ENCODE measurements around the gene SMPD4.
"Not testable (repeated sequence)": the region's sequence is repeated elsewhere in the genome, so short reads cannot be mapped to it uniquely, and the experiment has no call there.

Gene SMPD4

GRCh38 chr2:130152816-130153595, 28.4 kb downstream of the SMPD4 start:
- no peak for TF ChIP-seq CTCF (IDR thresholded peaks at IDR 0.05; ENCODE audit: low read depth, low read length, missing control alignments)
- DNase-seq (ENCODE audit: extremely low read depth, low read depth), result no peak

GRCh38 chr2:130152136-130152815, 29.1 kb downstream of the SMPD4 start:
- DNase-seq (ENCODE audit: extremely low read depth, low read depth); H3K4me3 ChIP-seq (replicated peaks; ENCODE audit: low read depth, low read length): not testable (repeated sequence)

More at GRCh38 chr2:130152816-130153595, 28.4 kb downstream of the SMPD4 start:
- no peak overlapping the region for H3K4me3 ChIP-seq (replicated peaks; ENCODE audit: low read depth, low read length)

DNA sequence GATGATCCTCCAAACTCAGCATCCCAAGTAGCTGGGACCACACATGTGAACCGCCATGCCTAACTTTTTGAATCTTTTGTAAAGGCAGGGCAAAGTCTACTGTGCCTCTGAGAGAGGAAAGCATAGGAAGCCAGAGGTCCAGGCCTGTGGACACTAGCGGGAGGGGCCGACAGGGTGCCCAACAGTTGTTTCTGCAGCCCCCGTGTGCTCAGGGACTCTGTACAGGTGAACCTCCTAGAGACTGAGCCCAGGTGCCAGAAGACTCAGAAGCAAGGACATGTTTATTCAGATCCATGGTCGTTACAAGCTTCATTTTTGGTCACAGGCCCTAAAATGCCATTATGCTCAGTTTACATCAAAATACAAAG, 30.3 kb downstream of the SMPD4 start:
- H3K4me3 ChIP-seq (replicated peaks; ENCODE audit: low read depth, low read length); DNase-seq (ENCODE audit: extremely low read depth, low read depth): not testable (repeated sequence)

GRCh38 chr2:130150181-130151144, 30.9 kb downstream of the SMPD4 start:
- DNase-seq (ENCODE audit: extremely low read depth, low read depth), result no peak
- TF ChIP-seq CTCF (IDR thresholded peaks at IDR 0.05; ENCODE audit: low read depth, low read length, missing control alignments), result no peak
- no peak overlapping the region for H3K4me3 ChIP-seq (replicated peaks; ENCODE audit: low read depth, low read length)

DNA sequence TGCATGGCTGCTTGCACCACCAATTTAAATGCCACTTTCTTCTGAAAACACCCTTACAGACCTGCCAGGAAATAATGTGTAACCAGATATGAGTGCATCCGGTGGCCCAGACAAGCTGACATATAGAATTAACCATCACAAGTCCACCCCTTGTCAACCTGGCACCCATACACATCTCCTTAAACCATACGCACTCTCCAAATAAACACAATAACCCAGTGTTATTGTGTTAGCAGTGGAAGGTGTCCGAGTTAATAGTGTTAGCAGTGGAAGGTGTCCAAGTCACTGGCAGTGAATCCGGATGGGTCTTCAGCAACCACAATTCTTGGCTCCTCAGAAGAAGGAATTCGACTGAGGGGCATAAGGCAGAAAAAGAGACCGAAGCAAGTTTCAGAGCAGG, 32.9 kb downstream of the SMPD4 start:
- not testable (repeated sequence) for H3K4me3 ChIP-seq (replicated peaks; ENCODE audit: low read depth, low read length); DNase-seq (ENCODE audit: extremely low read depth, low read depth)

GRCh38 chr2:130145006-130145414, 36.4 kb downstream of the SMPD4 start, which contains the start of gene CCDC74B:
CCDC74B (minus strand) TSS chr2:130145112; CDS start chr2:130144996, 116 bp downstream.
- not testable (repeated sequence) for DNase-seq (ENCODE audit: extremely low read depth, low read depth)
- H3K4me3 ChIP-seq (replicated peaks; ENCODE audit: low read depth, low read length), result peak within 1 kb of the TSS; percentile 32

DNA sequence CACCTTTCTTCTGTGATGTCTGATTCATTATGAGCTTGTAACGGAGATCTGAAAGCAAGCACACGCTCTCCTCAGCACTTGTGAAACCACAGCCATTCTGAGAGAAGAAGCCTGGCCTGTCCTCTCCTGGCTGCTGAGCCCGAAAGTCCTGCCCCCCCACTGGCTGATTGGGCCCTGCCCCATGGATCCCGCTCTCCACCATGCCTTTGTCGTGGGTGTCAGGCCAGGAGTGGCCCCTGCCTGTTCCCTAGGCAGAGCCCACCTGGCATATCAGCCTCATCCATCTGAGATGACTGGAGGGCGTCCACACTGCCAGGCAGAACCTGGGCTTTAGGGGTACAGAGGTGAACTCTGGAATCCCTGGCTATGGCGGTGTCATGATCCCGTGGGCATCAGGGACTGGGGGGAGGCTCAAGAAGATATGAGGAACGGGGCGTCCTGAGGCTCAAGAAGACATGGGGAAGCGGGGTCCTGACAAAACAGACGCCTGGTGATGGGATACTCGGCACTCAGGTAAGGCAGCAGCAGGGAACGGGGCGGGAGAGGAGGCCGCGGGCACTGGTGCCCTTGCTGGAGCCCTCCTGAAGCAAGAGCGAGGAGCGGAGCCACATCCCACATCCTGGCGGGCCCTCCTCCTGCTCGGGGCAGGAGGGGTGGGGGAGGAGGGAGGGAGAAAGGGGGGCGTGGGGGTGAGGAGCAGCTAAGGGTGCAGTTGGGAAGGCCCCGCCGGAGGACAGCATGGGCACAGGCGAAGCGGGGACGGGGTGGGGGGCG, 37.9 kb downstream of the SMPD4 start:
- not testable (repeated sequence) for DNase-seq (ENCODE audit: extremely low read depth, low read depth); H3K4me3 ChIP-seq (replicated peaks; ENCODE audit: low read depth, low read length)

GRCh38 chr2:130142396-130143265, 38.8 kb downstream of the SMPD4 start:
- H3K4me3 ChIP-seq (replicated peaks; ENCODE audit: low read depth, low read length); DNase-seq (ENCODE audit: extremely low read depth, low read depth): not testable (repeated sequence)

DNA sequence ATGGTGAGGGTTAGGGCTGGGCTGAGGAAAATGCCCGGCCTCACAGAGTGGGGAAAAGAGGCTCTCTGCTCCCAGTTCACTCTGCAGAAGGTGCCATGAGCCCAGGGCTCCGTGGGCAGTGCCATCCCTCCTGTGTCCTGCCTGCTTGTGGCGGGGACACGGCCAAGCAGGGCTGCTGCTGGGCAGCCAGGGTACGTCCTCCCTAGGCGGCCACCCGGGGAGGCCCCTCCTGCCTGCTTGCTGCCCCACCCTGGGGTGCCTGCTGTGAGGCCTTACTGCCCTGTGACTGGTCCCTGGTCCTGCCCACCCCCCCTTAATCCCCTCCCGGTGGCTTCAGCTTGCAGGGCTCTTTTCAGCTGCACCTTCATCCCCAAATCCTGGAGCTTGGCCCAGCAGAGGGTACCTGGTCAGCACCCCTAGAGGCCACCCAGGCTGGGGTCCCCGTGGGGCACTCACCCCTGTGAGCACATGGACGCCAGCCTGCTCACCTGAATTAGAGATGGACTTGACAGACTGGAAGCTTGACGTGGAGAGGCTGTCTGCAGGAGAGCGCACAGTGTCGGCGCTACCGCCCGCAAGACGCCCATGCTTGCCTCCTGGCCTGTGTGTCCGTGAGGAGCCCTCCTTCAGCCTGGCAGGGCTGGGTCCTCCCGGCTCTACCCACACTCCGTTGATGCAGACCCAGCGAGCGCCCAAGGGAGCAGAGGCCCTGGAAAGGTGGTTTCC, 39.6 kb downstream of the SMPD4 start:
- DNase-seq (ENCODE audit: extremely low read depth, low read depth); H3K4me3 ChIP-seq (replicated peaks; ENCODE audit: low read depth, low read length): not testable (repeated sequence)

- DNase-seq (ENCODE audit: extremely low read depth, low read depth), result not testable (repeated sequence)
These were observed 40.4 kb downstream of the SMPD4 start for GRCh38 chr2:130141002-130141401.

GRCh38 chr2:130140516-130140915, 40.9 kb downstream of the SMPD4 start:
- H3K4me3 ChIP-seq (replicated peaks; ENCODE audit: low read depth, low read length); DNase-seq (ENCODE audit: extremely low read depth, low read depth): not testable (repeated sequence)

More at GRCh38 chr2:130141002-130141401, 40.4 kb downstream of the SMPD4 start:
- not testable (repeated sequence) for H3K4me3 ChIP-seq (replicated peaks; ENCODE audit: low read depth, low read length)

- not testable (repeated sequence) for DNase-seq (ENCODE audit: extremely low read depth, low read depth); H3K4me3 ChIP-seq (replicated peaks; ENCODE audit: low read depth, low read length)
These were observed 41.8 kb downstream of the SMPD4 start for GRCh38 chr2:130139331-130140280.

Measured in HFF-Myc (cell line).